H1 (cell line): ENCODE measurements around the gene EXOSC7.

Experiments
- ATF2 ChIP-seq: IDR thresholded peaks from 2 replicates; pipeline ENCODE4 v1.6.1; 2012; ENCODE audit warnings: low read length, inconsistent platforms
- TAF1 ChIP-seq: IDR thresholded peaks from 2 replicates; pipeline ENCODE4 v1.6.1; 2011; ENCODE audit warnings: mild to moderate bottlenecking, low read depth, low read length

GRCh38 chr3:44931791-44932190 lies 44.3 kb upstream of the EXOSC7 start:
- no peak for TF ChIP-seq ATF2
- no peak for TF ChIP-seq TAF1
